ENCODE results near the gene EGFLAM. TPM values are rescaled to one million over a fixed set of nuclear protein-coding genes. Genes with fewer than 3 reads are reported as not detected.

EGFLAM gene
- total RNA-seq, 1 donor from 2014 or later, result 0.69 TPM

DNA sequence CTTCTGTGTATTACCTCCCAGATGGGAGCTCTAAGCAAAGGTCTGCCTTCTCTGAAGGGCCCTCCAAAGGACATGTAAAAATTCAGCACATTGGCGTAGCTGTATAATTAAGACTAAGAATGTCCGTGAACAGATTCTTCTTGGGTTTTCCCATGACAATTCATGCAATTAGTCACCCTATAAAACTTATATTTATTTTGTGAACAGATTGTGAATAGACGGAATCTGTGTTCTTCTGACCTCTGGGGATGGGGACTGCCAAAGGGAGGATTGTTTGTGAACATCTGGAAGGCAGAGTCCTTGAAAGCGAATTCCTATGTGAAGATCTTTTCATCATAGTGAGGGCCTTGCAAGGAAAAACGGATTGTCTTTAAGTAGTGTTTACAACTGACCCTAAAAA, 111.3 kb downstream of the EGFLAM start:
- no peak overlapping the region for H3K4me3 Mint-ChIP-seq (ENCODE audit: low read depth)
- peaks cover 17% of the 10 kb centered on the region for H3K4me1 Mint-ChIP-seq (ENCODE audit: low read depth)
- DNase-seq (ENCODE audit: low spot score, unreplicated experiment), result no peak

DNA sequence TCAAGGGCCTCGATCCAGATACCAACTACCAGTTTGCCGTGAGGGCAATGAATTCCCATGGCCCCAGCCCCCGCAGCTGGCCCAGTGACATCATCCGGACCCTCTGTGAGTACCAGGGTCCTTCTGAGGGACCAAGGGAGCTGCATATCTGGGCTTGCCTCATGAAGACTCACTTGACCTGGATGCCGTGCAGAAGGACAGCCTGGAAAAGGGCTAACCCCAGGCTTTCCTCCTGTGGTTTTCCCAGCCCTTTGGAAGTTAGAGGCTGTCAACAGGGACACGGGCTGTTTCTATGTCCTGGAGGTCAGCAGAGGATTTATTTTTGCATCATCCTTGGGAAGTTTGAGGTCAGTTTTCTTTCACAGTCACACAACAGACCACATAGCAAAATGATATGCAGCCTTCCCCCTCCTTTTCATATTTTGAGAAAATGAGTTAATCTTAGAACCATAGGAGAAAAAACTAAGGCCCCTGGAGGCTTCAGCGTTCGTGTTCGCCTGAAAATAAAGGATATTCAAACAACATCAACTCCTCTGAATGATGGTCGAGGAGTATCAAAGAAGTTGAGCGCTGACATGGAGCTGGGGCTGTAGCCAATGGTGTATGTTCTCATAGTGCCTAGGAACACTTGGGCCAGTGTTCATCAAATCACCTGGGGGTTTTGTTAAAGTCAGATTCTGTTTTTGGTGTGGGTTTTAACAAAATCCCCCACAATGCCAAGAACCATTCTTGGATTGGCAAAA, 112.2 kb downstream of the EGFLAM start:
- Mint-ChIP-seq H3K36me3 (ENCODE audit: insufficient read depth) (no peaks in the 10 kb centered on the region), H3K4me1 (ENCODE audit: low read depth) (peaks cover 17% of the 10 kb centered on the region), H3K27ac (no peak overlapping the region), H3K27me3 (no peaks in the 10 kb centered on the region), H3K9me3 (ENCODE audit: low read depth) (no peaks in the 10 kb centered on the region), H3K4me3 (ENCODE audit: low read depth) (no peak overlapping the region)
- DNase-seq (ENCODE audit: low spot score, unreplicated experiment), result no peak
- TF ChIP-seq, protein P1, sequence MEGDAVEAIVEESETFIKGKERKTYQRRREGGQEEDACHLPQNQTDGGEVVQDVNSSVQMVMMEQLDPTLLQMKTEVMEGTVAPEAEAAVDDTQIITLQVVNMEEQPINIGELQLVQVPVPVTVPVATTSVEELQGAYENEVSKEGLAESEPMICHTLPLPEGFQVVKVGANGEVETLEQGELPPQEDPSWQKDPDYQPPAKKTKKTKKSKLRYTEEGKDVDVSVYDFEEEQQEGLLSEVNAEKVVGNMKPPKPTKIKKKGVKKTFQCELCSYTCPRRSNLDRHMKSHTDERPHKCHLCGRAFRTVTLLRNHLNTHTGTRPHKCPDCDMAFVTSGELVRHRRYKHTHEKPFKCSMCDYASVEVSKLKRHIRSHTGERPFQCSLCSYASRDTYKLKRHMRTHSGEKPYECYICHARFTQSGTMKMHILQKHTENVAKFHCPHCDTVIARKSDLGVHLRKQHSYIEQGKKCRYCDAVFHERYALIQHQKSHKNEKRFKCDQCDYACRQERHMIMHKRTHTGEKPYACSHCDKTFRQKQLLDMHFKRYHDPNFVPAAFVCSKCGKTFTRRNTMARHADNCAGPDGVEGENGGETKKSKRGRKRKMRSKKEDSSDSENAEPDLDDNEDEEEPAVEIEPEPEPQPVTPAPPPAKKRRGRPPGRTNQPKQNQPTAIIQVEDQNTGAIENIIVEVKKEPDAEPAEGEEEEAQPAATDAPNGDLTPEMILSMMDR (IDR thresholded peaks at IDR 0.05; ENCODE audit: unreplicated experiment), result no peak

More for the DNA sequence above, 111.3 kb downstream of the EGFLAM start:
- H3K36me3 Mint-ChIP-seq (ENCODE audit: insufficient read depth), result no peaks in the 10 kb centered on the region
- H3K27me3 Mint-ChIP-seq, result no peaks in the 10 kb centered on the region
- no peak overlapping the region for H3K27ac Mint-ChIP-seq
- TF ChIP-seq, protein P1 (IDR thresholded peaks at IDR 0.05; ENCODE audit: unreplicated experiment), result no peak
- H3K9me3 Mint-ChIP-seq (ENCODE audit: low read depth), result no peaks in the 10 kb centered on the region

DNA sequence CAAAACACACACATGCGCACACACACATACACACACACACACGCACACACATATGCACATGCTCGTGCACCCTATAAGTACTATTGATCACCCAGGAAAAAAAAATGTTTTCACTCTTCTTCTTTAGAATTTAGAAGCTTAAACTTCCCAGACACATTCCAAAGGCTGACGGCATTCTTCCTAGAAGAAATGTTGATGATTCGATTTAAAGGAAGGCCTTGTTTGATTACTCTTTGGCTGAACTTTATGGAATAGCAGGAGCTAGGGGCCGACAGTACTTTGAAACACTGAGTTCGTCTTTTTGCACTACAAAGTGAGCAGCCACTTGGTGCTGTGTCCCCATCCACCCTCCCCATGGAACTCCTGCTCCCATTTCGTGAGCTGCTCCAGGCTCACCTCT, 113.2 kb downstream of the EGFLAM start:
- Mint-ChIP-seq H3K36me3 (ENCODE audit: insufficient read depth) (no peaks in the 10 kb centered on the region), H3K9me3 (ENCODE audit: low read depth) (no peaks in the 10 kb centered on the region), H3K4me1 (ENCODE audit: low read depth) (peaks cover 17% of the 10 kb centered on the region), H3K4me3 (ENCODE audit: low read depth) (no peak overlapping the region), H3K27ac (no peak overlapping the region), H3K27me3 (no peaks in the 10 kb centered on the region)
- no peak for DNase-seq (ENCODE audit: low spot score, unreplicated experiment)
- TF ChIP-seq, protein P1 (IDR thresholded peaks at IDR 0.05; ENCODE audit: unreplicated experiment), result no peak

DNA sequence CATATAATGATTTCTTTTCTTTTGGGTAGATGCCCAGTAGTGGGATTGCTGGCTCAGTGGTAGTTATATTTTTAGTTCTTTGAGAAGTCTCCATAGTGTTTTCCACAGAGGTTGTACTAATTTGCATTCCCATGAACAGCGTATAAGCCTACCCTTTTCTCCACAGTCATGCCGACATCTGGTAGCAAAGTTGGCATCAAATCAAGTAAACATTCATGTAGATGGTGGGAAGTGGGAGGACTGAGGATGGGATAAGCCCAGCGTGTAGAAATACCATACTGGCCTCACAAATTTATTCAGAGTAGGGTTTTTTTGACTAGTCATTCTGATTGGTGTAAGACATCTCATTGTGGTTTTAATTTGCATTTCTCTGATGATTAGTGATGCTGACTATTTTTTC, 115.4 kb downstream of the EGFLAM start:
- TF ChIP-seq, protein P1 (IDR thresholded peaks at IDR 0.05; ENCODE audit: unreplicated experiment), result no peak
- no peaks in the 10 kb centered on the region for H3K9me3 Mint-ChIP-seq (ENCODE audit: low read depth)
- H3K4me3 Mint-ChIP-seq (ENCODE audit: low read depth), result no peak overlapping the region
- DNase-seq (ENCODE audit: low spot score, unreplicated experiment), result no peak
- no peaks in the 10 kb centered on the region for H3K36me3 Mint-ChIP-seq (ENCODE audit: insufficient read depth)
- H3K4me1 Mint-ChIP-seq (ENCODE audit: low read depth), result peaks cover 4% of the 10 kb centered on the region
- H3K27me3 Mint-ChIP-seq, result peaks cover 8% of the 10 kb centered on the region
- no peak overlapping the region for H3K27ac Mint-ChIP-seq

DNA sequence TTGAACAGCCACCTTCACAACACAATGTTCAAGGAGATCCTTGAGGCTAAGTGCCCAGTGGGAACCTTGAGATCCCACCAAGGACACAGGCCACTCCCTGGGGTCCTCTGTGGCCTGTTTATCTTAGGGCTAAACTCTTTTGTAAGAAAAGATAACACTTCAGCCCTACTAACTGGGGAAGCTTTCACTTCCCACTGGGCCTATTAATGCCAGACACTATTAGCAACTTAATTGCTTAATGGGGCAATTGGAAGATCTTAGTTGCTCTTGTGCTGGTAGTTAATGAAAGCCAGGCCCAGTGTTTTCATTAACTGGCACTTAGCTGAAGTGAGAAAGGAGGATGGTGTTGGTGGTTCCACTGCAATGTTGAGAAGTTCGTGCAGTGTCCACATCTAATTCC, 117.1 kb downstream of the EGFLAM start:
- H3K4me3 Mint-ChIP-seq (ENCODE audit: low read depth), result no peak overlapping the region
- no peak overlapping the region for H3K27ac Mint-ChIP-seq
- H3K27me3 Mint-ChIP-seq, result peaks cover 19% of the 10 kb centered on the region
- no peak for DNase-seq (ENCODE audit: low spot score, unreplicated experiment)
- TF ChIP-seq, protein P1 (IDR thresholded peaks at IDR 0.05; ENCODE audit: unreplicated experiment), result no peak
- peaks cover 6% of the 10 kb centered on the region for H3K4me1 Mint-ChIP-seq (ENCODE audit: low read depth)
- no peaks in the 10 kb centered on the region for H3K36me3 Mint-ChIP-seq (ENCODE audit: insufficient read depth)
- no peaks in the 10 kb centered on the region for H3K9me3 Mint-ChIP-seq (ENCODE audit: low read depth)
